ENCODE measurements around the gene PTPN5. TPM values are rescaled to one million over a fixed set of nuclear protein-coding genes. Genes with fewer than 3 reads are reported as not detected.
"Not testable (repeated sequence)": the region's sequence is repeated elsewhere in the genome, so short reads cannot be mapped to it uniquely, and the experiment has no call there.

Gene PTPN5
- polyA plus RNA-seq, result 1 to 10 TPM in 1 of 4 donors, under 1 TPM in 1, not detected in 2; 0.22 to 1.6 TPM
- long read RNA-seq, donor 1, result 0 reads
- long read RNA-seq, donor 2, result 0 reads
- long read RNA-seq, donor 3, result 0 reads
- long read RNA-seq, donor 4, result 0 reads
- long read RNA-seq, donor 5, result 0 reads
- long read RNA-seq, donor 6, result 0 reads
- long read RNA-seq, donor 7, result 0 reads
- long read RNA-seq, donor 8, result 0 reads
- long read RNA-seq, donor 9, result 0 reads
- long read RNA-seq, donor 10, result 0 reads

DNA sequence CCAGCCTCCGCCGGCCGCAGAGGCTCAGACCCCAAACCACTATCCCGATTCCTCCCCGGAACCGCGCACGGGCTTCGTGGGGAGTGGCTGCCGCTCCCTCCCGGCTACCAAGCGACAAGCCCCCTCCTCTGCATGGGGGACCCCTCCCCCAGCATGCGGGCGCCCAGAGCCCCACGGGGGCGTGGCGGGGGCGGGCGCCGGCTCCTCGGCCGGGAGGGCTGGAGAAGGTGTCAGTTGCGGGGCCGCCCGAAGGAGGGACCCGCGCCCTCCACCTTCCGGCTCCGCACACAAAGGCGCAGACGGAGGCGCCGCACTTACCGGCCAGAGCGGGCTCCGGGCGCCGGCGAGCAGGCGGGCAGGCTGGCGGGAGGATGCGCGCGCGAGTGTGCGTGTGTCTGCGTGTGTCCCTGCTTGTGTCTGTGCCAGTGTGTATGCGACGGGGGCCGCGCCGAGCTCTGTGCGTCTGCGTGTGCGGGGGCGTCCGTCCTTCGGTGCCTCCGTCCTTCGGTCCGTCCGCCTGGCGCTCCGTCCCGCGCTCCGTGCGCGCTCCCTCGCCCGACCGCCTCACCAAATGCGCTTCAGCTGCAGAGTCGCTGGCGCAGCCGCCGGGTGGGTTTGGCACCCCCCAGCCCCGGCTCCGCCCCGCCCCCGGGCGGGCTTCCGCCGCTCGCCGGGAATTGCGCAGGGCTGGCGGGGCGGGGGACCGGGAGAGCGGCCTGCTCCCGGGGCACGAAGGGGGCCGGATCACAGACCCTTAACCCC, at the start of gene PTPN5:
PTPN5 (minus strand) TSS at position 592 of the 762 bp plus-strand sequence. CDS start 19,840 bp downstream, outside the sequence.
- peak within 1 kb of the TSS in 2 of 3 donors; percentile 8 to 22 for H3K4me3 ChIP-seq (ENCODE audit: low read depth in 1 of 3, low read length in 3 of 3)
- H3K9me3 ChIP-seq (ENCODE audit: control insufficient read depth in 2 of 2, insufficient read depth in 1 of 2, low read depth in 1 of 2, low read length in 1 of 2), result no peaks in the 10 kb centered on the region
- DNase-seq (peak in 1 of 2 donors; percentile 27), FAIRE-seq (no peak)
- H3K36me3 ChIP-seq (ENCODE audit: control insufficient read depth in 3 of 3, insufficient read depth in 2 of 3, low read depth in 1 of 3, low read length in 3 of 3), result no peaks in the 10 kb centered on the region
- 1 to 5% (median 3%) methylated on average over 72 to 94 of the region's 94 CpGs for WGBS, 3 donors
- H3K27me3 ChIP-seq (ENCODE audit: control insufficient read depth in 3 of 3, insufficient read depth in 3 of 3, low read length in 3 of 3), result peaks cover 7 to 55% (median 22%) of the 10 kb centered on the region in 3 donors
- no peaks in the 10 kb centered on the region for H3K4me1 ChIP-seq (ENCODE audit: control insufficient read depth in 3 of 3, insufficient read depth in 2 of 3, low read depth in 1 of 3, low read length in 2 of 3)
- H3K27ac ChIP-seq (ENCODE audit: low read depth in 1 of 3, low read length in 2 of 3), result no peak within 1 kb of the TSS

- no peaks in the 10 kb centered on the region for H3K36me3 ChIP-seq (ENCODE audit: control insufficient read depth in 3 of 3, insufficient read depth in 2 of 3, low read depth in 1 of 3, low read length in 3 of 3)
- H3K27me3 ChIP-seq (ENCODE audit: control insufficient read depth in 3 of 3, insufficient read depth in 3 of 3, low read length in 3 of 3), result peaks cover 0 to 1% (median 0%) of the 10 kb centered on the region in 3 donors
- H3K9me3 ChIP-seq (ENCODE audit: control insufficient read depth in 2 of 2, insufficient read depth in 1 of 2, low read depth in 1 of 2, low read length in 1 of 2), result peaks cover 0 to 3% of the 10 kb centered on the region in 2 donors
- FAIRE-seq (no peak), DNase-seq (no peak)
- H3K4me1 ChIP-seq (ENCODE audit: control insufficient read depth in 3 of 3, insufficient read depth in 2 of 3, low read depth in 1 of 3, low read length in 2 of 3), result no peaks in the 10 kb centered on the region
- H3K27ac ChIP-seq (ENCODE audit: low read depth in 1 of 3, low read length in 2 of 3), result no peak overlapping the region
- no peak overlapping the region for H3K4me3 ChIP-seq (ENCODE audit: low read depth in 1 of 3, low read length in 3 of 3)
- WGBS, 3 donors, result 59 to 85% (median 68%) methylated on average over 2 of the region's 2 CpGs
Observed at GRCh38 chr11:18836417-18836816, 44.8 kb upstream of the PTPN5 start.

GRCh38 chr11:18834754-18835466, 43.3 kb upstream of the PTPN5 start:
- 50 to 75% (median 56%) methylated on average over 5 of the region's 5 CpGs for WGBS, 3 donors
- DNase-seq, result no peak
- Histone ChIP-seq H3K27ac (ENCODE audit: low read depth in 1 of 3, low read length in 2 of 3) (no peak overlapping the region), H3K4me3 (ENCODE audit: low read depth in 1 of 3, low read length in 3 of 3) (no peak overlapping the region), H3K27me3 (ENCODE audit: control insufficient read depth in 3 of 3, insufficient read depth in 3 of 3, low read length in 3 of 3) (no peaks in the 10 kb centered on the region), H3K36me3 (ENCODE audit: control insufficient read depth in 3 of 3, insufficient read depth in 2 of 3, low read depth in 1 of 3, low read length in 3 of 3) (no peaks in the 10 kb centered on the region), H3K9me3 (ENCODE audit: control insufficient read depth in 2 of 2, insufficient read depth in 1 of 2, low read depth in 1 of 2, low read length in 1 of 2) (no peaks in the 10 kb centered on the region), H3K4me1 (ENCODE audit: control insufficient read depth in 3 of 3, insufficient read depth in 2 of 3, low read depth in 1 of 3, low read length in 2 of 3) (no peaks in the 10 kb centered on the region)
- FAIRE-seq, result no peak

DNA sequence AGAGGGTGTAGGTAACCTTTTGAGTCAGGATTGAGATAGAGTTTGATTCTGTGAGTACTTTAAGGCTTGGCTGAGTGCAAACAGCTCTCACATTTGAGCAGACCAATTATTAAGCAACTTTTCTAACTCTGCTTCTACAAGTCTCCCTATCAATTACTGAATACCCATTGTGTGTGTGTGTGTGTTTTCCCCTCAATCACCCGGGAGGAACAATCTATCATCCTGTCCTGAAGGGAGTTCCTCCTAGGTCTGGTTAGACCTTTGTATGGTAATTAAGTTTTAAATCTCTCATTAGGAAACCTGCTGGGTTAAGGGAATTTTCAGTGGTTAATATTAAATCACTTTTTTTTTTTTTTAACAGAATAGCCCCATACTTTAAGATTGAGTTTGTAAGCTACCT, 28.6 kb upstream of the PTPN5 start:
- H3K27ac ChIP-seq (ENCODE audit: low read depth in 1 of 3, low read length in 2 of 3), result peak overlapping the region in 1 of 3 donors; percentile 28
- not testable (repeated sequence) for FAIRE-seq; H3K36me3 ChIP-seq (ENCODE audit: control insufficient read depth in 3 of 3, insufficient read depth in 2 of 3, low read depth in 1 of 3, low read length in 3 of 3); H3K27me3 ChIP-seq (ENCODE audit: control insufficient read depth in 3 of 3, insufficient read depth in 3 of 3, low read length in 3 of 3); H3K4me1 ChIP-seq (ENCODE audit: control insufficient read depth in 3 of 3, insufficient read depth in 2 of 3, low read depth in 1 of 3, low read length in 2 of 3); H3K9me3 ChIP-seq (ENCODE audit: control insufficient read depth in 2 of 2, insufficient read depth in 1 of 2, low read depth in 1 of 2, low read length in 1 of 2); H3K4me3 ChIP-seq (ENCODE audit: low read depth in 1 of 3, low read length in 3 of 3)
- WGBS, 3 donors, result 3 to 19% (median 9%) methylated on average over 1 of the region's 1 CpG
- peak; percentile 44 to 52 for DNase-seq

DNA sequence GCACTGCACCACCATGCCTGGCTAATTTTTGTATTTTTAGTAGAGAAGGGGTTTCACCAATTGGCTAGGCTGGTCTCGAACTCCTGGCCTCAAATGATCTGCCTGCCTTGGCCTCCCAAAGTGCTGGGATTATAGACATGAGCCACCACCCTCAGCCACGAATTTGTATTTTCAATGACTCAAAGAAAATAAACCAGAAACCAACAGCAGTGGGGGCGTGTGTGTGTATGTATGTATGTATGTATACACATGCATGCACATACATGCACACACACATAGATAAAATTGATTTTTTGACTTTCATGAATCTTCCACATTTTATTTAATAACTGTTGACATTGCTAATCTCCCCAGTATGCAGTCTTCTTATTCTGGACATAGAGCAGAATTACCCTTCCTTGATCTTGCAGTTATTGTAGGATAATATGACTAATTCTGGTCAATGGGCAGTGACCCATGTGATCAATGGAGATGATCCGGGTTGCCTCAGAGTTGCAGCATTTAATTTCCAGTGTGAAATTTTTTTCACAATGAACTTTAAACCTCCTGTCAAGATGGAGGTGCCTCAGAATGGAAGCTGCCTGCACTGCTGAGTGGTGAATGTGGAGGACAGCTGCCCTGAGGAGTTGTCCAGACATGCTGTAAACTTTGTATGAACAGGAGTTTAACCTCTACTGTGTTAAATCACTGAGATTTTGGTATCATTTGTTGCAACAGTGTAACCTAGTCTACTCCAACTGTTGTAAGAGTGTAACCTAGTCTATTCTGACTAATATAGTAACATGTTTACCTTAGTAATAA, 12.8 kb upstream of the PTPN5 start:
- peak; percentile 28 to 34 for DNase-seq
- Histone ChIP-seq H3K4me3 (ENCODE audit: low read depth in 1 of 3, low read length in 3 of 3) (no peak overlapping the region), H3K9me3 (ENCODE audit: control insufficient read depth in 2 of 2, insufficient read depth in 1 of 2, low read depth in 1 of 2, low read length in 1 of 2) (no peaks in the 10 kb centered on the region), H3K36me3 (ENCODE audit: control insufficient read depth in 3 of 3, insufficient read depth in 2 of 3, low read depth in 1 of 3, low read length in 3 of 3) (no peaks in the 10 kb centered on the region), H3K27me3 (ENCODE audit: control insufficient read depth in 3 of 3, insufficient read depth in 3 of 3, low read length in 3 of 3) (peaks cover 0 to 4% (median 0%) of the 10 kb centered on the region in 3 donors), H3K27ac (ENCODE audit: low read depth in 1 of 3, low read length in 2 of 3) (no peak overlapping the region), H3K4me1 (ENCODE audit: control insufficient read depth in 3 of 3, insufficient read depth in 2 of 3, low read depth in 1 of 3, low read length in 2 of 3) (no peaks in the 10 kb centered on the region)
- FAIRE-seq, result no peak
- WGBS, 3 donors, result 52 to 63% (median 52%) methylated on average over 4 of the region's 4 CpGs

- H3K36me3 ChIP-seq (ENCODE audit: control insufficient read depth in 3 of 3, insufficient read depth in 2 of 3, low read depth in 1 of 3, low read length in 3 of 3), result no peaks in the 10 kb centered on the region
- no peaks in the 10 kb centered on the region for H3K4me1 ChIP-seq (ENCODE audit: control insufficient read depth in 3 of 3, insufficient read depth in 2 of 3, low read depth in 1 of 3, low read length in 2 of 3)
- 36 to 41% (median 37%) methylated on average over 13 of the region's 13 CpGs for WGBS, 3 donors
- FAIRE-seq, result no peak
- DNase-seq, result peak; percentile 58 to 70
- H3K27me3 ChIP-seq (ENCODE audit: control insufficient read depth in 3 of 3, insufficient read depth in 3 of 3, low read length in 3 of 3), result peaks cover 0 to 4% (median 0%) of the 10 kb centered on the region in 3 donors
- no peaks in the 10 kb centered on the region for H3K9me3 ChIP-seq (ENCODE audit: control insufficient read depth in 2 of 2, insufficient read depth in 1 of 2, low read depth in 1 of 2, low read length in 1 of 2)
- no peak overlapping the region for H3K27ac ChIP-seq (ENCODE audit: low read depth in 1 of 3, low read length in 2 of 3)
- no peak overlapping the region for H3K4me3 ChIP-seq (ENCODE audit: low read depth in 1 of 3, low read length in 3 of 3)
Observed at GRCh38 chr11:18802381-18803257, 11.0 kb upstream of the PTPN5 start.

- peaks cover 0 to 27% (median 5%) of the 10 kb centered on the region in 3 donors for H3K27me3 ChIP-seq (ENCODE audit: control insufficient read depth in 3 of 3, insufficient read depth in 3 of 3, low read length in 3 of 3)
- no peak overlapping the region for H3K27ac ChIP-seq (ENCODE audit: low read depth in 1 of 3, low read length in 2 of 3)
- H3K36me3 ChIP-seq (ENCODE audit: control insufficient read depth in 3 of 3, insufficient read depth in 2 of 3, low read depth in 1 of 3, low read length in 3 of 3), result no peaks in the 10 kb centered on the region
- H3K4me1 ChIP-seq (ENCODE audit: control insufficient read depth in 3 of 3, insufficient read depth in 2 of 3, low read depth in 1 of 3, low read length in 2 of 3), result no peaks in the 10 kb centered on the region
- H3K9me3 ChIP-seq (ENCODE audit: control insufficient read depth in 2 of 2, insufficient read depth in 1 of 2, low read depth in 1 of 2, low read length in 1 of 2), result no peaks in the 10 kb centered on the region
- 82 to 89% (median 85%) methylated on average over 3 of the region's 3 CpGs for WGBS, 3 donors
- no peak for FAIRE-seq
- DNase-seq, result no peak
- no peak overlapping the region for H3K4me3 ChIP-seq (ENCODE audit: low read depth in 1 of 3, low read length in 3 of 3)
Observed at GRCh38 chr11:18798799-18799469, 7.3 kb upstream of the PTPN5 start.
